HG03045 (cell line): ENCODE measurements around the gene ZBTB44.
"Not testable (repeated sequence)": the region's sequence is repeated elsewhere in the genome, so short reads cannot be mapped to it uniquely, and the experiment has no call there.

ENCODE experiments used
- ATAC-seq: cut with Tn5 transposase; IDR thresholded peaks from one replicate; pipeline ENCODE4 v1.9.1; 2021; ENCODE audit warnings: mild to moderate bottlenecking, moderate library complexity; ENCODE audit not compliant: unreplicated experiment

The ZBTB44 gene

DNA sequence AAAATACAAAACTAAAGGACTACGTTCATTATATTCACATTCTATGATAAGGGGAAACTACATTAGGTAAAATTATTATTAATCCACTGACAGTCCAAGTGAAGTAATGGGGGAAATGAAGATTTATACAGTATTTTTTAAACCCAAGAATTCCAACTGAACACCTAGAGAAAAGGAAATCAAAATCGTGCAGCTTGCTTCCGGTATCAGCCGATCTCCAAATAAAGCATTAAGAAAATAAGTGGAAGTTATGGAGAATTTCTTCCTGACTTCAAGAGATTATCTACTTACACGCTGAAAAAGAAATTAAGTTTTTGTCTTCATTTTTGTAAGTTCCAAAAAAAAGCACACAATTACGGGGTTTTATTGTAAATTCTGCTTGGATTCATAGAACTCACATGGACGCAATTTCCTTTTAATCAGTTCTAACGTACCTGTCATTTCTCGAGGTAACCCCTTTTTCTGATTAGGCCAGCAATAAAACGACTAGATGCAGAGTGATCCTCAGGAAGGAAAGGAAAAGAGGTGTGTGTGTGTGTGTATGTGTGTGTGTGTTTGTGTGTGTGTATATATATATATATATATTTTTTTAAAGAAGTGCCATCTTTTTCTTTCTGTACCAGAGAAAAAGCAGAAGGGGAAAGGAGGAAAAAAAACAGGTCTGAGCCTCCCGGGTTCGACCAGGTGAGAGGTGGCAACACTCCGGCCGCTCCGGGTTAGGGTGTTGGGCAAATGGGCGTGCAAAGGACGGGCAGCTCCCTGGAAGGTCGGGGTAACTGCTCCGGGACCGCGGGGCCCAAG lies 1.1 kb downstream of the ZBTB44 start:
- no peak for ATAC-seq

DNA sequence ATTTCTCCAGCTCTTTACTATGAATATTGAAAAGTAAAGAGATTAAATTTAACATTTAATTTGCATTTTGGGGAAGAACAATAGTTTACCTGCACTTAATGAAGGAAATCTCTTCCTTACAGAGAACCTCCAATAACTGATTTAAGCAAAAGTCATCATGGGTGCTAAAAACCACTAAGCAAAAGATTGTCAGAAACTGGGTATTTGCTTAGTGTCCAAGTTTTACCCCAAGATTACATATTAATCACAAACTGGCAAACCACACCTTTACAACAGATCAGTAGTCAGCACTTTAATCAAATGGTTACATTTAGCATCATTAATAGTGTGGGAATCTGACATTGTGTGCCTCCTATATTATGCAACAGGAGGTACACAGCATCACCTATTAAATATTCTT lies 2.7 kb downstream of the ZBTB44 start:
- no peak for ATAC-seq

DNA sequence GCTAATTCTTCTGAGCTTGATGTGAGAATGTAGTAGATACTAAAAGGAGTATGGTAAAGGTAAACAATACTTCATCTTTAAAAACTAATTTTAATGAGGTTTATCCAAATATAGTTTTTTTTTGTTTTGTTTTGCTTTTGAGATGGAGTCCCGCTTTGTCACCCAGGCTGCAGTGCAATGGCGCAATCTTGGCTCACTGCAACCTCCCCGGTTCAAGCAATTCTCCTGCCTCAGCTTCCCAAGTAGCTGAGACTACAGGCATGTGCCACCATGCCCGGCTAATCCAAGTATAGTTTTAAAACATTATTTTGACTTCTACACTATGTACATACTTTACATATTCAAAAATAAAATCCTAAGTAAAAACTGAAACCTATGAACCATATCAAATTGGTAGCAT lies 4.1 kb downstream of the ZBTB44 start:
- no peak for ATAC-seq

DNA sequence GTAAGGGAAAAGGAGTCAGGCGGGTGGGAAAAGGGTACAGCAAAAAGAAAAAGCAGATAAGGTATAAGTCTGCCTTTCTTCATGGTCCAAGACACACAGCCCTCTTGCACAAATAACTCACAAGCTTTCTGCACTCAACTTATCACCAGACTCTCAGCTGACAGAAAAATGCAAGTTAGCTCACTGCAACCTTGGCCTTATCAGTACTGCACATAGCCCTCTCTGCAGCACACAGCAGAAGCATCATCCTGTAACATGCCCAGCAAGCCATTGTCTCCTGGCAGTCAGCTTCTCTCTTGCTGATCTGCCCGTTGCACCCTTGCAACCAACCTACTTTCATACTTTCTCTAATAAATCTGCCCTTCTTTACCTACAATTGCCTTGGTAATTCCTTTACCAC lies 5.8 kb downstream of the ZBTB44 start:
- no peak for ATAC-seq

DNA sequence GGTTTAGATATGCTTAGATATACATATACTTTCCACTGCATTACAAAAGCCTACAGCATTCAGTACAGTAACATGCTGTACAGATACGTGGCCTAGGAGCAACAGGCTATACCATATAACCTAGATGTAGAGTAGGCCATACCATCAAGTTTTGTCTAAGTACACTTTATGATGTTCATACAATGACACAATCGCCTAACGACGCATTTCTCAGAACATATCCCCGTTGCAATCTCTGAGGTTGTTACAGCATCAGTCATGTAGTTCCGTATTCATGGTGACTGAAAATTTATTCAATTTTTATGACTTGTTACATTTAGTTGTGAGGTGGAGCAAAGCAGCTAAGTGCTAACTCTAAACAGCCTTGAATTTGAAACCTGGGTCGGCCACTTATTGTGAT lies 6.7 kb downstream of the ZBTB44 start:
- ATAC-seq: no peak

DNA sequence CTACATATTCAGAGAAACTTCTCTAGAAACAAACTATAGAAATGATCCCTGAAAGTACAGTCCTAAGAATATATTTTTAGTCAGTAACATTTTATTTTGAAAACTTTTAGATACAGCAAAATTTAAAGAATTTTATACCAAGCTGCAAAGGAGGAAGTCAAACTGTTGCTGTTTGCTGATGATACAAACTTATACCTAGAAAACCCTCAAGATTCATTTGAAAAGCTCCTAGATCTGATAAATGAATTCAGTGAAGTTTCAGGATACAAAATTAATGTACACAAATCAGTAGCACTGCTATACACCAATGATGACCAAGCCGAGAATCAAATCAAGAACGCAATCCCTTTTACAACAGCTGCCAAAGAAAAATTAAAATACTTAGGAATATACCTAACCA lies 10.1 kb downstream of the ZBTB44 start:
- ATAC-seq: no peak

DNA sequence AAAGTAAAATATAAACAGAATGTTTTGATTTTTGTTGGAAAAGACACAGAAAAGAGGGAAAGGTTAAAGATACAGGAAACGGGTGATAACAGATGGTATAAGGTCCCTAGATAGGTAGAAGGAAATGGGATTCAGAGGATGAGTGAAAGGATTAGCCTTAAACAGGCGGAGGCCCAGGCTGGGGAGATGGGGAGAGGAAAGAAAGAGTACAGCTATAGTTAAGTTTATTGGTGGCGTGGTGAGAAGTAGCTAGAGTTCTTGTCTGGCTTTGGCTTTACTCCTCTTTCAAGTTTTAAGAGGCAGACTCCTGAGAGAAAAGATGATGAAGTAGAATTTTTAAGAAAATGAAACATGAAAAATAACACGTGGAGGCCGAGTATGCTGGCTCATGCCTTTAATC lies 13.7 kb downstream of the ZBTB44 start:
- ATAC-seq: no peak

DNA sequence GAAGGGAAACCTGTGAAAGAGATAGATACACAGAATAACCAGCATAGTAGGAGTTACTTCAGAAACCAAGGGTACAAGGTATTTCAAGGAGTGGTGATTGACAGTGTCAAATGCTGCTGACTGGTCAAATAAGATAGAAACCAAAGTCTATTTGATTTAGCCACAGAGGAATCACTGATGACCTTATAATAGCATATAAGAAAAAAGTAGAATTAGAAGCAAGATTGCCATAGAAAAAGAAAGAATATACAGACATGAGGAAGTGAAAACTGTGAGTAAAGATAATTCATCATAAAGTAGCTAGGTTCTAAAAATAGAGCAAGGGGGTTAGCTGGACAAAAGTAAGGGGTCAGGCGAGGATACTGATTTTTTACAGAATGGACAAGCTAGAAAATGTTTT lies 14.2 kb downstream of the ZBTB44 start:
- no peak for ATAC-seq

DNA sequence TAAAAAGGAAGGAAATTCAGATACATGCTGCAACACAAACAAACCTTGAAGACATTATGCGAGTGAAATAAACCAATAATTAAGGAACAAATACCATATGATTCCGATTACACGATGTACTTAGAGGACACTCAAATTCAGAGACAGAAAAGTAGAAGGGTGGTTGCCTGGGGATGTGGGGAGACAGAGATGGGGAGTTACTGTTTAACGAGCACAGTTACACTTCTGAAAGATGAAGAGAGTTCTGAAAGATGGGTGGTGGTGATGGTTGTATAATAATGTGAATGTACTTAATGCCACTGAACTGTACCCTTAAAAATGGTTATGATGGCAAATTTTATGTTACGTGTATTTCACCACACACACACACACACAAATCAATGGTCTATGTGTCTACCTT lies 14.7 kb downstream of the ZBTB44 start:
- no peak for ATAC-seq

DNA sequence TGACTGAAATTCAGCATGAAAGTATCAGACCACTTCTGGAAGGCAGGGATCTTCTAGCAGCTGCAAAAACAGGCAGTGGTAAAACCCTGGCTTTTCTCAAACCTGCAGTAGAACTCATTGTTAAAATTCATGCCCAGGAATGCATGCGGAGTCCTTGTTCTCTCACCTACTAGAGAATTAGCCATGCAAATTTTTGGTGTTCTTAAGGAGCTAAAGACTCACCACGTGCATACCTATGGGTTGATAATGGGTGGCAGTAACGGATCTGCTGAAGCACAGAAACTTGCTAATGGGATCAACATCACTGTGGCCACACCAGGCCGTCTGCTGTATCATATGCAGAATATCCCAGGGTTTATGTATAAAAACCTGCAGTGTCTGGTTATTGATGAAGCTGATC lies 19.1 kb downstream of the ZBTB44 start:
- ATAC-seq: no peak

DNA sequence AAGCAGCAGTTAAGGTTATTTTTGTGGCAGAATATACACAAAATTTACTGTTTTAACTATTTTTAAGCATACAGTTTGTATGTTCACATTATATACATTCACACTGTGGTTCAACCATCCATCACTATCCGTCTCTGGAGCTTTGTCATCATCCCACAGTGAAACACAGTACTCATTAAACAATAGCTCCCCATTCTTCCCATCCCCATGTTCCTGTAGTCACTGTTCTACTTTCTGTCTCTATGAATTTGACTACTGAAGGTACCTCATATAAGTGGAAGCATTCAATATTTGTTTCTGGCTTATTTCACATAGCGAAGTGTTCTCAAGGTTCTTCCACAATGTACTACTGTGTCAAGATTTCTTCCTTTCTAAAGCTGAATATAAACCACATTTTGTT lies 32.6 kb downstream of the ZBTB44 start:
- no peak for ATAC-seq

DNA sequence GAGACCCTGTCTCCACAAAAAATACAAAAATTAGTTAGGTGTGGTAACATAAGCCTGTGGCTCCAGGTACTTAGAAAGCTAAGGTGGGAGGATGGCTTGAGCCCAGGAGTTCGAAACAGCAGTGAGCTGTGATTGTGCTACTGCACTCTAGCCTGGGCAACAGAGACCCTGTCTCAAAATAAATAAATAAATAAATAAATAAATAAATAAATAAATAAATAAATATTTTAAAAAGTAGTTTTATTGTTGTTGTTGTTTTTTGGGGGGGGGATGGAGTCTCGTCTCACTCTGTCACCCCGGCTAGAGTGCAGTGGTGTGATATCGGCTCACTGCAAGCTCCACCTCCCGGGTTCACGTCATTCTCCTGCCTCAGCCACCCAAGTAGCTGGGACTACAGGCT lies 33.4 kb downstream of the ZBTB44 start:
- not testable (repeated sequence) for ATAC-seq

DNA sequence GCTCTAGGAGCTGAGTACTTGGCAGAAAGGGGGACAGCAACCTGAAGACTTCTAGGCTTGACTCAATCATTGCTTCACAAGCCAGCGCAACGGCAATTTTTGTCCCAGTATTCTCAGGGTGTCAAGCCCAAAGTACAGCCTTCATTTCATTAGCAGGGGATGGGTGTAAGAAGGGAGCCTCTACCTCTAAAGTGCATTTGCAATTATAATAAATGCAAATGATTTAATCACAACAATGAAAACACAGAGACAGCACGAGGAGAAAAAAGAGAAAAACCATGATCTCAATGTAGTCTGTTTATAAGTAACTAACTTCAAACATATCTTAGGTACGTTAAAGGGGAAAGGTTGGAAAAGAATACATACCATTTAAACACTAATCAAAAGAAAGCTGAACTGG lies 34.7 kb downstream of the ZBTB44 start:
- ATAC-seq: no peak

DNA sequence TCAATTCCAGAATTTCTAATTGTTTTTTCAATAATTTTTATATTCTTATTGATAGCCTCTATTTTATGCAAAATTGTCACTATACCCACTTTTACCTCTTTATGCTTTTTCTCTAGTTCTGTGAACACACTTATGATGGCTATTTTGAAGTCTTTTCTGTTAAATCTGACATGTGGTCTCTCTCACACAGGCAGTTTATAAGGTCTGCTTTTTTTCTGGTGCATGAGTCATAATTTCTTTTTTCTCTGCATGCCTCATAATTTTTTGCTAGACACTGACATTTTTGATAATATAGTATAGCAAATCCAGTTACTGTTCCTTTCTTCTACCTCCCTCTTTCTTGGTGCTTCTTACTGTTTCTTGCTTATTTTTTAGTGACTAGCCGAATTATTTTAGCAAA lies 36.0 kb downstream of the ZBTB44 start:
- ATAC-seq: no peak

DNA sequence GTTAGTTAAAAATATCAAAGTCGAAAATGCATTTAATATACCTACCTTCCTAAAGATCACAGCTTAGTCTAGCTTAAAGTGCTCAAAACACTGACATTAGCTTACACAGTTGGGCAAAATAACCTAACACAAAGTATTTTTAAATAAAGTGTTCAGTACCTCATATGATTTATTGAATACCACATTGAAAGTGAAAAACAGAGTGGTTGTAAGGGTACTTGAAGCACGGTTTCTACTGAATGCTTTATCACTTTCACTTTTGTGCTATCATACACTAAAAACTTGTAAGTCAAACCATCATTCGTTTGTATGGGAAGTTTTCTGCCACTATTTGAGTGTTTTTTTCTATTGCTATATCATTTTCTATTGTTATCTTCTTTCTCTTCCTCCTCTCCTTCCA lies 36.6 kb downstream of the ZBTB44 start:
- no peak for ATAC-seq

DNA sequence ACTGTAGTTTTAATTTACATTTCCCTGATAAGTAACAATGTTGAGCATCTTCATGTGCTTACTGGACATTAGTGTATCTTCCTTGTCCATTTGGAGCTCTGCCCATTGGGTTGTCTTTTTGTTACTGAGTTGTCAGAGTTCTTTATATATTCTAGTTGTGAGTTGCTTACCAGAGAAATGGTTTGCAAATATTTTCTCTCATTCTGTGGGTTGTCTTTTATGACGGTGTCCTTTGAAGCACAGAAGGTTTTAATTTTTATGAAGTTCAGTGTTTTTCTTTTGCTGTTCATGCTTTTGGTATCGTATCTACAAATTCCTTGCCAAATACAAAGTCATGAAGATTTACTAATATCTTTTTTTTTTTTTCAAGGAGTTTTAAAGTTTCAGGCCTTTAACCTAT lies 42.4 kb downstream of the ZBTB44 start:
- ATAC-seq: no peak

DNA sequence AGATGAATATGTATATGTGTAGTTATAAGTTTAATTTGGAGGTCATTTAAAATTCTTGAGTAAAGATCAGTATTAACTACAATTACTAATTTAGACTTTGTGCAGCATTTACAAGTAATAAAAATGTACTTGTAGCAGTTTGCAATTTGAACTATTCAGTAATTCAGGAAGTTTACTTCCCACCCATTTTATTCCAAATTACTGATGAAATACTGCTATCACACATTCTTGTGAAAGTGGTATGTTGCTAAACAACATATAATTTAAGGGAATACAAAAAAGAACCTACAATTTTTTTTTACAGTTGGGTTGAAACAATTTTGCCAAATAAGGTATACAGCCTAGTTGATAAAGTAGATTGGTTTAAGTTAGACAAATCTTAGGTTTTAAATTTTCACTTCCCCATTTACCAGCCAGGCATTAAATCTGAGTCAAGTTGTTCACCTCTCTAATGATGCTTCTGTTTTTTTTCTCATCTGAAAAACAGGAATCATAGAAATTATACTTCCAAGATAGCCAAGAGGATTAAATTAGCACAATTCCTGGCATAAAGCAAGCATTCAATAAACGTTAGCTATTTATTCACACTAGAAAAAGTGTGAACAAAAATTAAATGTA lies 45.3 kb downstream of the ZBTB44 start:
- ATAC-seq: peak; percentile 77

DNA sequence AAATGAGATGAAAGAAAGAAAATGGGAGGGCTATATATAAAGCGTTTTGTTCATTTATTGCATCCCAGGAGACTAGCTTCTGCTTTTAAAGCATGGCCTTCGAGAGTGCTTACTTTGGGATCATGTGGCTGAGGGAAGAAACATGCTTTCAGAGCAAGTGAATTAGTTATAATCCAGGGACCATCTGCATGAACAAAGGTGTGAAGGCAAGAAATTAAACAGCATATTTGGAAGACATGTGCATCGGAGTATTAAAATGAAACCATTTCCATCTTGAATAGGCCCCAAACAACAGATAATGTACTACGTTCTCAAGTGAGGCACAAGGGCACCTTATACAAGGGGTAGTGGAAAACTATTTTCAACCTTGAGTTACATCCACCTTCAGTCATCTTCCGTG lies 51.4 kb downstream of the ZBTB44 start:
- ATAC-seq: no peak

DNA sequence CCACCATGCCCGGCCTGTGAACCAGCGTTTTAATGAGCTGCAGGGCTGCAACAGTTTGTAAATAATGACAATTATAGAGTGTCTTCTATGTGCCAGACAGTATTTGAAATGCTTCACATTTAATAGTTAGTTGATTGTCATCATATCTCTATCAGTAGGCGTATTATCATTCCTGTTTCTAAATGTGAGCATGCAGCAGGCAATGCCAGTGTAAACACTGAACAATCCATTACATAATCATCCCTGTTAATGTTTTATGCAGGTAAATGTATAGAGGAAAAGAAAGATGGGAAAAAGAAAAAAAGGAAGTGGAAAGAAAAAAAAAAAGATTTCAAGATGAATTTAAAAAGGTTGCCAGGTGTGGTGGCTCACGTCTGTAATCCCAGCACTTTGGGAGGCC lies 52.3 kb downstream of the ZBTB44 start:
- no peak for ATAC-seq

DNA sequence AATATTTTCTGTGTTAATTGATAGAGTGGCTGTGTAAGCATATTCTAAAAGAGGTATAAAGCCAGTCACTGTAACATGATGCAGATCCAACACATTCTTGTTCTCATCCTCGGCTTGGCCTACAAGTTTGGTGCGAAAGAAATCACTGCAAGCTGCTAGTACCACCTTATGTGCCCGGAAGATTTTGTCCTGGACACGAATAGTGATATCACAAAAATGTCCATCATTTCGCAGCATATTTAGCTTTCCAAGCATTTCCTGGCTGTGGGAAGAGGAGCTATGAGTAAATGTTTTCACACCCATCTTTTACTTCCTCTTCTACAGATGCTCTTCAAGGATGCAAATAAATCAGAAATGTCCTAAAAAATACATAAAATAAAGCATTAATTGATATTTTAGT lies 53.1 kb downstream of the ZBTB44 start:
- ATAC-seq: no peak

DNA sequence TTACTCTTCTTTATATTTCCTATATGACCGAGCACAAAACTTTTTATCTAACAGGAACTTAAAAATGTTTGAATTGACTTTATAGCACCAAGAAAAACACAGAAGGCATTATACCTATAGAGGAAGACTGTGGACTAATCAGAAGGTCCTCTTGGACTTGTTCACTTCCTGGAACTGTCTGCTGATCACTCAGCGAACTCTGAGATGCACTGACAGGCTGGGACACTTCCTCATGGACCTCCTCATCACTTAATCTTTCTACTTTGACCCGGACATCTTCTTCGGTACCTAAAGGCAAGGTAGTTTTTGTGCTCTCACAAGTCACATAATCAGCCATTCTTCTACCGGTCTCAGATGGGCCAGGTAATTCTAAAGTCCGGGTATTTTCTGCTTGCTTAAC lies 54.0 kb downstream of the ZBTB44 start:
- no peak for ATAC-seq

DNA sequence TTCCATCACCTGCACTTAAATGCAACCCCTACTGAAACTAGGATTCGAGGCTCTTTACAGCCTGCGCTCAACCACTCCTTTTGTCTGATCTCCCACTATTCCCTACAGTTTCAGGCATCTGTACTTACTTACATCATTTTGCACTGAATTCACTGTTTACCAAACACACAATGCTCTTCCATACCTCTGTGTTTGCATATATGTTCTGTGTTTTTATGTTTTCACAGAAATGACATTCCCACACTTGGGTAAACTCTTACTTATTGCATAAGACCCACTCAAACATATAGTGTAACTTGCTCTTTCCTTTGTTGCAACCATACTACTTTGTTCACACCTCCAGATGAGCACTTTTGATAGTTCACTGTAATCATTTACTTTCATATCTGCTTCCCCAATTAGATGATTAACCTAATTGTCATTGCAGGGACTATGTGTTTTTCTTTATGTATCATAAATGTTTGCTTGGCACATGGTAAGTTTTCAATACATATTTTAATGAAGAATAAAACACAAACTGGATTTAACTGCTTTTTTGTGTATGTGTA lies 54.6 kb downstream of the ZBTB44 start:
- ATAC-seq: no peak

DNA sequence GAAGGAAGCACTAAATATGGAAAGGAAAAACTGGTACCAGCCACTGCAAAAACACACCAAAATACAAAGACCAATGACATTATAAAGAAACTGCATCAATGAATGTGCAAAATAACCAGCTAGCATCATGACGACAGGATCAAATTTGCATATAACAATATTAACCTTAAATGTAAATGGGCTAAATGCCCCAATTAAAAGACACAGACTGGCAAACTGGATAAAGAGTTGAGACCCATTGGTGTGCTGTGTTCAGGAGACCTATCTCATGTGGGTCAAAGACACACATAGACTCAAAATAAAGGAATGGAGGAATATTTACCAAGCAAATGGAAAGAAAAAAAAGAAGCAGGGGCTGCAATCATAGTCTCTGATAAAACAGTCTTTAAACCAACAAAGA lies 63.0 kb downstream of the ZBTB44 start:
- not testable (repeated sequence) for ATAC-seq
